NCI-H1092 (cell line): ENCODE measurements around the gene SLC13A4.
"Not testable (repeated sequence)": the region's sequence is repeated elsewhere in the genome, so short reads cannot be mapped to it uniquely, and the experiment has no call there.

ENCODE experiments used
- DNase-seq: peaks from one replicate; lab custom pipeline; 2025; lab: John Stamatoyannopoulos, UW

SLC13A4 gene

DNA sequence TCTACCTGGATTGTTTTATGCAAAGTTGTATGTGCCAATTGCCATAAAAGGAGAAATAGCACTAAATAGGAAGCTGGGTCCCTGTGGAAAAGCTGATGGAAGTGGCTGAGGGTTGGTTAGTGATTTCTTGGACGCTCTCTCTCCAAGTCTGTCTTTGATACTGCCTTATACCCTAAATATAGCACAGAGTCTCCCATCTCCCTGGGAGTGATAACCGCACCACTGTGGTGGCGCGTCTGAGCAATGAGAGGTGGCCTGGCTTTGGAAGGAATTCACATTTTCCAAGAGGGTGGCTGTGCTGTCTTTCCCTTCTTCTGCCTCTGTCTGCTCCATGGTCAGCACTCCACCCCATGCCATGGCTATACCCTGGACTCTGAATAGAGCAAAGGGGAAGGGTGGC is 34.4 kb downstream of the SLC13A4 start:
- DNase-seq: no peak

DNA sequence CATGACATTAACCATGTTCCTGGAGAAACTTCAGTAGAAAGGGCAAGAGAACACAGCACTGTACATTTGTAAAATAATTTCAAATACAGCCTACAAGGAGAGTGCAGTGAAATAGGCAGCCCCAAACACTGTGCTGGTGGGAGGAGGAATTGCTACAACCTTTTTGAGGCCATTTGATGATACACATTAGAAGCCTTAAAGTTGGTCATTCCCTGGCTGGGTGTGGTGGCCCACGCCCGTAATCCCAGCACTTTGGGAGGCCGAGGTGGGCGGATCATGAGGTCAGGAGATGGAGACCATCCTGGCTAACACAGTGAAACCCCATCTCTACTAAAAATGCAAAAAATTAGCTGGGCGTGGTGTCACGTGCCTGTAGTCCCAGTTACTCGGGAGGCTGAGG is 35.4 kb downstream of the SLC13A4 start:
- not testable (repeated sequence) for DNase-seq

DNA sequence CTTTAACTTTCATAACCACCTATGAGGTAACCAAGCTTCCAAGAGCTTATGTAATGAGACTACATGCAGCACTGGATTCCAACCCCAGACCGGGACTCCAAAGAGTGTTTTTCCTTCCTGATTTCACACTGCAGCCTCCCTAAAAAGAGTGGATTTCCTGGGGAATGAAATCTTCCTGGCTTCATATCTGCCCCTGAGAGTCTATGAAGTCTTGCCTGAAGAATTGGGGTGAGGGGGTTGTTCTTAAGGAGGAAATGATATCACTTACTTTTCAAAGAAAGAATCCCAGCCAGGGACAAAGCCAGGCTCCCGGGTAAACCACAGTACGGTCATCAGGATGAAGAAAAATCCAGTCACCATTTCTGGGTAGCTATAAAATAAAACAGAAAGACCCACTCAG is 35.9 kb downstream of the SLC13A4 start:
- DNase-seq: no peak

DNA sequence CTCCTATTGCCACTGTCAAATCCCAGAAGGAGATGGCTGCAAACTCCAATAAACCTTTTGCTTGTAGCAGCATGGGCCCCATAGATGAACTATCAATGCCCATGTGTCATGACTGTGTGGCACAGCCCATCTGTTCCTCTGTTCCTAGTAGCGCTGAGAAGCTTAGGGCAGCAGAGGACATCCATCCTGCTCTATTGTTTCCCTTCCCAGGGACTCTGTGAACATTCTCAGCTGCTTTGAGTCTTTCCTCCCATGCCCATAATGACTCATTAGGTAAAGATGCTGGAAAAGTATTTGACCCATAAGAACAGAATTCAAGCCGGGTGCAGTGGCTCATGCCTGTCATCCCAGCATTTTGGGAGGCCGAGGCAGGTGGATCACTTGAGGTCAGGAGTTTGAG is 37.4 kb downstream of the SLC13A4 start:
- no peak for DNase-seq

DNA sequence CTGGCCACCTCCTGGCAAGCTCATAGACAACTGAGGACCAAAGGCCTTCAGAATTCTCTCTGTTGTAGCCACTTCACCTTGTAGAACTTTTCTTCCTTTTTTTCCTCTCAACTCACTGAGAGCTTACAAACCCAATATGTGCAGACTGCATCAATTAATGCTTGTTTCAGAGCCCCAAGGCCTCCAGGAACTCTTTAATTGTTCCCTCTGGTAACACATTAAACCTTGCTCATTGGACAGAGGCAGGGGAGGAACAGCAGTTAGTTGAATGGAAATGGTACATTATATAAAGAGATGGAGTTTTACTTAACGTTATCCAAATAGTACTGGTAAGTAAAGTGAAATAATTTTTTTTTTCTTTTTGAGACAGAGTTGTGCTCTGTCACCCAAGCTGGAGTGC is 40.5 kb downstream of the SLC13A4 start:
- no peak for DNase-seq

DNA sequence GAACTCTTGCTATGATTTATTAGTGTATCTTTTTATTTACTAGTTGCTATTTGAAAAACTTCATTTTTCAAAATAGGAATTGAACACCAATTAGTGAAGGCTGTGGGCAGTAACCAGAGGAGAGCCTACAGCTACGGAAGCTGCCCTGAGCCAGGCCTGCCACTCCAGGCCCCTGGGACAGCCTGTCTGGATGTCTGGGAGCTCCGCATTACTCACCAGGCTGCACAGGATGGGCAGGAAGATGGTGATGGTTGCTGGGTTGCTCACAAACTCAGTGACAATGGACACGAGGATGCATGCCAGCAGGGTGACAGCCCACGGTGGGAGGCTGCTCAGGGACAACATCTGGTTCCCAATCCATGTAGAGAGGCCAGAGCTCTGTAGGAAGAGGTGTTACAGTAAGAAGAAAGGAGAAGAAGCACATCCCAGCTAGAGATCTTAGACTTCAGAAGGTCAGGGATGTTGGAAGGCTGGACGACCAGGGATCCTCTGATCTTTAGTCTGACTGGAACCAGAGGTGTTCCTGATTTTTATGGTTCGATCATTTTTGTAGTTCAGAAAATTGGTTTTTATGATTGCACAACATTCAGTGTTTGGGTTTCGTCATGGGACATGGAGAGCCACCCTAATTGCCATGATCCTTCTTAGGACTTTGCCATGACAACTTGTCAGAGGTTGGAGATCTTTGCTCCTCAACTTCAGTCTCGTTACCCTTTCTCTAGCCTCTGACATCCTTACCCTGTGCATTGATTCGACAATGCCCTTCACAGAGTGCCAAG is 42.5 kb downstream of the SLC13A4 start:
- no peak for DNase-seq

DNA sequence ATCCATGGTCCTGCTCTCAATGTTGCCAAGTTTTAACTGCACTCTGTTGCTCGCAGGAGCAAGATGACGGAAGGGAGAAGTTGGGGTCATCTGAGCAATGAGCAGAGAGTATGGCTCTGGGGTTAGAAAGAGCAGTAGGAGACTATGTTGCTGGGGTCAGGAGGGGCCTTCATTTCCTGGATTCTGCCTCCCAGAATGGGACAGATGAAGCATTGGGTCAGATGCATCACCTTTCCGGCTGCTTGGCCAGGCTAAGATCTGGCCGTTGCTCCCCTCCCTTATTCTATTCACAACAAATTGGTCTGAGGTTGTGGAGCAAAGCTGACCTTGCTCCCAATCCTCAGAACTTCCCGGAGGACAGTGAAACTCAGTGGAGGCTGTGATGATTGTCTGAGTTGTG is 43.3 kb downstream of the SLC13A4 start:
- DNase-seq: no peak

DNA sequence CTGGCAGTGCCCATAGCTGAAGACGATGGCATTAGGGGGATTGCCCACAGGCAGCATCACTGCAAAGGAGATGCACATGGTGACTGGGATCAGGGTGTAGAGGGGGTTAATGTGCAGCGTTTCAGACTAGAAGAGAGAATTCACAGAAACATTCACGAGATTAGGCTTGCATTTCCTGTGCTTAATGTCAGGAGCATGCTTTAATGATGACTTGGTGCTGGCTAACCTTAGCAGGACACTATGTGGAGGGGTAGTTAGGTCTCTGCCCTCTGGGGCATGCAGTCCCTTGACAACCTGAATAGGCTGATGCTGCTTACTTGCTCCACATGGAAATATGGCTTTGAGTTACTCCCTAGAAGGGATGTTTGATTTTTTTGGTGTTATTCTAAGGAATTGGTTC is 43.9 kb downstream of the SLC13A4 start:
- DNase-seq: no peak

DNA sequence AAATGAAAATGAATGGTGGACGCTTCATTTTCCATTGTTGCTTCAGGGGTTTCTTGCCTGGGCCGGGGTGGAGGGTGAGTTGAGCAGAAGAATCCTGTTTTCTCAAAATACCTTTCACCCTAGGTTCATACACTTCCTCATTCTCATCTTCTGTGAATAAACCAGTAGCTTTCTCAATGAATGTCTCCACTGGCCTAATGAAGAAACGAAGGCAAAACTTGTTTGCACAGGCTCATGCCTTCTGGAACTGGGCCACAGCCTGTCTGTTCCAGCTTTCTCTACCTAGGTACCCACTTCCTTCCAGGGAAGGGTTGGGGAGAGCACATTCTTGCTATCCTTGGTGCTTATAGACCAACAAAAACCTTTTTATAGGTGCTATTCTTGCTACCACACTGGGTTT is 44.4 kb downstream of the SLC13A4 start:
- no peak for DNase-seq

DNA sequence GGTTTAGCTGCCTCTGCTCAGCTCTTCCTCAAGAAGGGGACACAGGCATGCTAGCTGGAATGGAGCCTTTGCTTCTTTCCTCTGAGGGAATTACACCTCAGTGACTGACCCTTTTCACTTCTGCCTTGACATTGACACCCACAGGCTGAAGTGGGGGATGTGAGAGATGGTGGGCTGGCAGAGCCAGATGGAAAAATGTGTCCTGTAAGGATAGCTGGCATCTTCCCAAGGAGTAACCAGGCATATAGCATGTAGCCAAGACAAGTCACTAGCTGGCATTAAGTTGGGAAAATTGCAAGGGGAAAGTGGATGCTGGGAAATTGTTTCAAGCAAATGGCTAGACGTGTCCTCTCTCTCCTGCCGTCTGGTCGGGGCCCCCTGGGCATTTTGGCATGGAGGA is 45.8 kb downstream of the SLC13A4 start:
- no peak for DNase-seq

DNA sequence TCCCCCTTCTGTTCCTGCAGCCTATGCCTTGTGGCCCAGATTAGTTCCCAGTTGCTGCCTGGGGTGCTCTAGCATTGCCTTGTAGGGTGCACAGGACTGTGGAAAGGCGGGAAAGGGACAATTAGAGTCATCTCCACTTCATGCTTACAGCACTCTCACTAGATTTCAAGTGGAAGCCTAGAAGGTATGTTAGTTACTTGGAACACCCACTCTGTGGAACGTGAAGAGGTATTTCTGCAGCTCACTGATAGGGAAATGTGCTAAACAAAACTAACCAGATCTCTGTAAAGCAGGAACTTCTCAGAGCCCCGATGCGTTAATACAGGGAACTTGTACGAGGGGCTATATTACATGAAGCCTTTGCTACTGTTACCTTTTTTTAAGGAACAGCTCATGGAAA is 46.2 kb downstream of the SLC13A4 start:
- no peak for DNase-seq

DNA sequence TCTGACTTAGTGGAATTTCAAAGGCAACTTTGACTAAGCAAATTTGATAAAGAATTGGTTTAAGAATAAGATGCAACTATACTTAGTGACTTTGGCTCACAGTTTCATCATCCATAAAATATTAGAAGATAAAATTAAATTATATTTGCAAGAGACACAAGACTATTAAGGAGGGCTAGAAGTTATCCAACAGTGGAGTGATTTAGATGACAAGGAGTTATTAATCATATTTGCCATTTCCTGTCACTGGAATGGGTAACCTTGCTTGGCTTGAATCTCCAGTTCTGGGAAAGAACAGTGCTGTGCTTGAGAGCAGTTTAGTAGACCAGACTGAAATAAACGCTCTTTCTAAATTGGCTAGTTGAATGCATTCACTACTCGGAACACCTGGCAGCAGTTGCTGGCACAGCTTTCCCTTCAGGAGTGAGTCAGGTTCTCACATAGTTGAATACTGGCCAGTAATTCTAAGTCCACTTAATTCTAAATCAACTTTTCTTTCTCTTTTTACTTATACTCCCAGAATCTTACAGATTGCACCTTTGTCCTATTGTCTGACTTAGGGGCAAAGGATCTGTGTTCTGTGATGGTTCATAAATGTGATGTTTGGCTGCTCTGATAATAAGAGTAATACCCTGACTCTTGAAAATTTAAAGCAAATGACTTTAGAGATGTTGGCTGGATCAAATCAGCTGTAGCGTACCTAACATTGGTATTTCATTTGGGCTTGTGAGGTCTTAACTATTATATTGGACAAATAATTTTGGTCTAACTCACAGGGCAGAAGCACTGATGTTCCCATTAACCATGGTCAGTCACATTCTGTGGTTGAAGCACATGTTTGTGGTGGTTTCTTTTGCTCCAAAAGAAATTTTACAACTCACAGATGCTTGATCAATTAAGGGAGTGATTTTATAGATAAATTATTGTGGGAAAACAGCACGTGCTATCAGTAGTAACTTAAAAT is 49.1 kb downstream of the SLC13A4 start:
- DNase-seq: peak; percentile 52

DNA sequence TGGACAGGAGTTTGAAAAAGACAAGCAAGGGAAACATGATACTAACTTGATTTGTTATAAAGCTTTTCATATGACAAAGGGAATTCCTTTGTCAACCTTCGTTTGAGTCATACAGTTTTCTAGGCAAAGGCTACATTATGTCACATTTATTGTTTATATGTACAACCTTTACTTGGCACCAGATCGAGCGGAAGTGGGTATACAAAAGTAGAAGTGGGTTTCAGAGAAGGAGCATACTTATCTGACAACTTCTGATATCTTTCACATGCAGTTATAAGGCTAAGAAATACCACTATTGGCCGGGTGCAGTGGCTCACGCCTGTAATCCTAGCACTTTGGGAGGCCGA is 54.7 kb downstream of the SLC13A4 start:
- no peak for DNase-seq

DNA sequence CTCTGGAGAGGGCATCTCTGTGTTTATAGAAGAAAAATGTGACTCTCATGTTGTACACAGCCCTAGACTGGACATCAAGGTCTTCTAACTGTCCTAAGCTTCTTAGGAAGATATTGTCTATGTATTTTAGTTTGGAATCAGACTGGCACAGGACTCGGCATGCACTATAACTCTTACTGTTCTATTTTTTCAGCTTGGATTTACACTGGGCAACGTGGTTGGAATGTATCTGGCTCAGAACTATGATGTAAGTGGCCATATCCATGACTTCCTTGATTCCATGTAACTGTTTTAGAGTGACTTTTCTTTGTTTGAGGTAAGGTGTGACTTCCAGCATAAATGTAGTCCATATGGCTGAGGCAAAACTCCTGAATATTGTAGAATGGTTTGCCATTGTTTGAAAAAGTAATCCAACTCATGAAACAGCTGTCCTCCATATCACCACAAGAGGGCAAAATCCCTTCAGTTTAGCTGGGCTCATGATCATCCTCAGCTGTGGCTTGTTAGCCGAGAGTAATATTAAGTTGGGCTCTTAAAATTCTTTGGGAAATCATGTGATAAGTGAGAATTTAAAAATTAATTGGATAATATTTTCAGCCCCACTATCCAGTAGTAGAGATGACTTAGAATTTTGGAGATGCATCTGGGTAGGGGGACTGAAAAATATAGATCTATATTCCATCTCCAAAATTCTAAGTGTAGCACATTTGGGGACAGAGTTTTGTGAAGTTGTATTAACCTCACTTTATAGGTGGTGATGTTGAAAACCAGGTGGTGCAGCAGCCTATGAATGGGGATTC is 55.2 kb downstream of the SLC13A4 start:
- peak; percentile 40 for DNase-seq

DNA sequence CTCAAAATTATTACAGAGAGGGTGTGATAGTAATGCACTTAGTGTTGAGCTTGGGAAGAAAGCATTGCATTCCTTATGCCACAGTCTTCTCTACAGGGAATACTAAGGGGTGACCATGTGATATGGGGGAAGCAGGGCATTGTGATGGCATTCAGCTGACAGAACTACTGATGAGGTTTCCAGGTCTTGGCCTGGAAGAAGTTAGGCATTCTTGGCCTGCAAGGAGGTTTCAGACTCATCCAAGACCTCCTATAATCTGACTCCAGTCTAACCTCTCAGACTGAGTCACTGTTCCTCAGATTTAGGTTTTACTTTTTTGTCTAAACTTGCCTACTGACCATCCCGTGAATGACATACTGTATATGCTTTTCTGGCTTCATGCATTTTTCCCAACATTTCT is 57.8 kb downstream of the SLC13A4 start:
- no peak for DNase-seq

DNA sequence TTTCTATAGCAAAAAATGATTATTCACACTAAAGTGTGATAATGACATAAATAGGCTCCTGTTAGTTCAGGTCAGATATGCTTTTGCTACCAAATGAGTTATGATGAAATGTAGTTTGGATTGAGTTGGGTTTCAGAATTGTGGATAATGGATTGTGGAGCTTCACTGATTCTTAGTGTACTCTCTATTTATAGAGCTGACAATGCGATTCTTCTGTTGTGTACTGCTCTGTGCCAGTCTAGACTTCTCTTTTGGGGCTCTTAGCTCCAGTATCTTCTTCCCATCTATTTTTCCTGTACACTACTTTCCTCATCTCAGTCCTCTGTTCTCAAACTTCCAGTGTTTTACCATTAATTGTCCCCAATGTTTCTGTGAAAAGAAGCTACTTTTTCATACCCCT is 58.2 kb downstream of the SLC13A4 start:
- no peak for DNase-seq

DNA sequence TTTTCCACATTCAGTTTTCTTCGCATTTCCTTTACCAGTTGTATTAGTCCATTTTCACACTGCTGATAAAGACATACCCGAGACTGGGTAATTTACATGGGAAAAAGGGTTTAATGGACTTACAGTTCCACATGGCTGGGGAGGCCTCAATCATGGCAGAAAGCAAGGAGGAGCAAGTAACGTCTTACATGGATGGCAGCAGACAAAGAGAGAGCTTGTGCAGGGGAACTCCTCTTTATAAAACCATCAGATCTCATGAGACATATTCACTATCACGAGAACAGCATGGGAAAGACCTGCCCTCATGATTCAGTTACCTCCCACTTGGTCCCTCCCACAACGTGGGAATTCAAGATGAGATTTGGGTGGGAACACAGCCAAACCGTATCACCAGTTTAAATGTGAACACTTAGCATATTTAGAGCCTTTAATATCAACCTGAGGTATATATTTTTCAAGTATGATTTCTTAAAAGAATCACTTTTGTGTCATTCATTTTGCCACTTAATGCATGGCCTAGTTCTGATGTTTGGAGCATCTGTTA is 59.1 kb downstream of the SLC13A4 start:
- not testable (repeated sequence) for DNase-seq

DNA sequence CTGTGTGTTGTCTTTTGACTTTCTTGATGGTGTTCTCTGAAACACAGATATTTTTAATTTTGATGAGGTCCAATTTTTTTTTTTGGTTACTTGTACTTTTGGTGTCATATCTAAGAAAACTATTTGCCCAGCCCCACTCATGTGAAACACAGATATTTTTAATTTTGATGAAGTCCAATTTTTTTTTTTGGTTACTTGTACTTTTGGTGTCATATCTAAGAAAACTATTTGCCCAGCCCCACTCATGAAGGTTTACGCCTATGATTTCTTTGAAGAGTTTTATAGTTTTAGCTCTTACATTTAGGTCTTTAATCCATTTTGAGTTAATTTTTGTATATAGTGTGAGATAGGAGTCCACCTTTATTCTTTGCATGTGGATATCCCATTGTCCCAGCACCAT is 60.4 kb downstream of the SLC13A4 start:
- DNase-seq: not testable (repeated sequence)

DNA sequence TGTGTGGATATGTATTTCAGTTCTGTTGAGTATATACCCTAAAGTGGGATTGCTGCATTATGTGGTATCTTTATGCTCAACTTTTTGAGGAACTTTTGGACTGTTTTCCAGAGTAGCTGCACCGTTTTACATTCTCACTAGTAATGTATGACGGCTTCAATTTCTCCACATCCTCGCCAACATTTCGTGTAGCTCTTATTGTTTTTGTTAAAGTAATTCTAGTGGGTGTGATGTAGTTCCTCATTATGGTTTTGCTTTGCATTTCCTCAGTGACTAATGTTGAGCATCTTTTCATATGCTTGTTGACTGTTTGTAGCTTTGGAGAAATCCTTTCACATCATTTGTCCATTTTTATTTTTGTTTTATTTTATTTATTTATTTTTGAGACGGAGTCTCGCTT is 61.1 kb downstream of the SLC13A4 start:
- DNase-seq: no peak

DNA sequence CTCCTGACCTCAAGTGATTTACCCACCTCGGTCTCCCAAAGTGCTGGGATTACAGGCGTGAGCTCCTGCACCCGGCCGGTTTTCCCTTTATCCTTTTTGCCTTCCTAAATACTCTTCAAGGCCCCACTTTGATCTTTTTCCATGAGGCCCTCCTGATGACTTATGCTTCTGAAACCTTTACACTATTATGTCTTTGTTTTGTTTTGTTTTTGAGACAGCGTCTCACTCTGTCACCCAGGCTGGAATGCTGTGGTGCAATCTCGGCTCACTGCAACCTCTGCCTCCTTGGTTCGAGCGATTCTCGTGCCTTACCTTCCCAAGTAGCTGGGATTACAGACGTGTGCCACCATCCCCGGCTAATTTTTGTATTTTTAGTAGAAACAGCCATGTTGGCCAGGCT is 61.8 kb downstream of the SLC13A4 start:
- no peak for DNase-seq

DNA sequence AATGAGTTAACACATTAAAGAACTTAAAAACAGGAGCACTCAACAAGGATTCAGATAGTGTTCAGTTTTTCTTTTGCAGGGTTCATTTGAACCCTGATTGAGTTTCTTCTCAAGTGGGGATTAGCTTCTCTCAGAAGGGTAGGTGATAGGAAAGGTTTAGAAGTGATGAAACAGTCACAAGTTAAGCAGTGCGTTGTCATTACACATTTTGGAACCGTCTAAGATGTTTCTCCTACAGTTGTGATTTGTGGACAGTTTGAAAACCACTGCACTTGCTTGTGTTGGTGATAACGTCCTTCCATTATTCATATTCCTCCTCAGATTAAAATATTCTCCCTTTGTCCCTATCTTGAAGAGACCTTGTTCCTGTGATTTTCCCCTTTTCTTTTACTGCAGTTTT is 62.9 kb downstream of the SLC13A4 start:
- DNase-seq: no peak

DNA sequence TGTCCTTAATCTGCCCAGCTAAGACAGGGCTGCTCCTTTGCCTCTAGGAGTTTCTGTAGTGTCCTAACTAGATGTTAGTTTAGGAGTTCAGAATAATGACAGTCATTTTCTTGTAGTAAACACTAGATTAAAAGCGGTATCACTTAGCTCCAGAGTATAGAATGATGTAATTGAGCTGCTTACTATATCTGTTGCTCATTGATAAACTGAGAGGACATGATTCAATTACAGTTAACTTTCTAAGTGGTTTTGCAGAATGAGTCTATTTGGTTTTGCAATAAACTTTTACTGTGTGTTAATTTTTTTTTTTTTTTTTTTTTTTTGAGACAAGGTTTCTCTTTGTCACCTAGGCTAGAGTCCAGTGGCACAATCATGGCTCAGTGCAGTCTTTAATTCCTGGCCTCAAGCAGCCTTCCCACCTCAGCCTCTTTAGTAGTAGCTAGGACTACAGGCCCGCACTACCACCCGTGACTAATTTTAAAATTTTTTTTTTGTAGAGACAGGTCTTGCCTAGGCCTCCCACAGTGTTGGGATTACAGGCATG is 63.9 kb downstream of the SLC13A4 start:
- no peak for DNase-seq
